GM18873 (cell line): ENCODE results near the gene CASQ2.

Source experiments
- ATAC-seq: cut with Tn5 transposase; IDR thresholded peaks from one replicate; pipeline ENCODE4 v1.9.1; 2021; ENCODE audit warnings: mild to moderate bottlenecking, moderate library complexity, moderate number of reproducible peaks; ENCODE audit not compliant: unreplicated experiment, low FRiP score

CASQ2 gene

DNA sequence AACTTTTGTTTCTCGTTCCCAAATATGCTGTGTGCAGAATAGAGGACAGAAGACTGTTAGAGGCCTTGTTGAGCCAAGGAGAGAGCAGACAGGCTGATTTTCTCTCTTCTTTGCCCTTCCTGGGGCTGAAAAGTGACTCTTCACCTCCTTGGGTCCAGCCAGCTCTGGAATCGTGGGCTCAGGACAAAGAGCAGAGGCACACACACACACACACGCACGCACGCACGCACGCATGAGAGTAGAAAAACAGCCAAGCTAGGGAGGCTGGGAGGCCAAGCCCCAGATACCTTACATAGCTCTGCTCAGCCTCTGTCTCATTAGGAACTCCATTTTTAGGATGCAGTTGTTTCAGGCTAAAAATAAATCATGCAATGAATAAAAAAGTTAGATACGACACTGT lies at the start of gene CASQ2:
CASQ2 (minus strand) TSS at position 166 of the 400 bp plus-strand sequence. CDS start 173 bp downstream, outside the sequence.
- ATAC-seq, result no peak

DNA sequence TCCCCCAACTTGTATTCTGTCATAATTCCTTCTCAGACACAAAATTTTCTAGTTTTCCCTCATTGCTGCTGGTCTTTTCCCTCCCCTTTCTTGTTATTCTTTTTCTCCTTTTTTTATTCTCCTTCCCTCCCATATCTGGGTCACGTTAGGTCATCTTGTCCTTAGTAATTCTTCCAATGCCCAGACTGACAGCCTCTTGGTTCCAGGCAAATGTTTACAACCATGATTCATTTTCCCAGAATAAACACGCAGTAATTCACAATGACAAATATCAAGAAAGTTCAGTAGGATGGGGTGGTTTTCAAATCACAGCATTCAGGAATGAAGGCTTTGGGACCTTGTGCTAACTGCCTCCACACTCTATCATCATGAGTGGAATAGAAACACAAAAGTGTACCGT lies 47.2 kb upstream of the CASQ2 start:
- ATAC-seq, result no peak

DNA sequence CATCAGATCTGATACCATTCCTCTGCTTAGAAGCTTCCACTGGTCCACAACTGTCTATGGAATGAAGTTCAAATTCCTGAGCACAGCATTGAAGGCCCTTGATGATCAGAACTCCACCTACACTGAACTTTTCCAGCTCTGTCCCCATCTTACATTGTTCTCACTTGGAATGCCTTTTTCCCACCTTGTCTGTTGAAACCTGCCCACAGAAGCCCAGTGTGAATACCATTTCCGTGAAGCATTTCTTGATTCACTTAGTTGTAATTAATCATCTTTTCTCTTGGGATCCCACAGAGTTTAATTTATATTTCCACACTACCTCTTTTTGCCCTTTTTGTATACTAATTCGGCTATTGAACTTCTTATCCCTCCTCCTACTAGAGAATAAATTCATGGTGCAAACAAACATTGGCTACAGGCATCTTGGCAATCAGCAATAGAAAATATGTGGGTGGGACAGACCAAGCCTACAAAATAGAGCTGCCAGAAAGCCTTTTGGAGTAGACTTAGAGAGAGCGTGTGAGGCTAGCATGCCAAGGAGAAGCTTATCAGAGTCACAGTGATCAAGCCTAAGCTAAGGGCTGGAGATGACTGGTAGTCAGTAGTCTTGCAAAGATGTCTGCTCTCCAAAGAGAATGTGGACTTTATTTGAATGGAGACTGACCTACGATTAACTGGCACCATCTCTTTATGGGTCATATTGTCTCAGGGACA lies 46.3 kb upstream of the CASQ2 start:
- ATAC-seq, result no peak

- ATAC-seq, result no peak
These were observed 45.2 kb upstream of the CASQ2 start for GRCh38 chr1:115813727-115814126.

DNA sequence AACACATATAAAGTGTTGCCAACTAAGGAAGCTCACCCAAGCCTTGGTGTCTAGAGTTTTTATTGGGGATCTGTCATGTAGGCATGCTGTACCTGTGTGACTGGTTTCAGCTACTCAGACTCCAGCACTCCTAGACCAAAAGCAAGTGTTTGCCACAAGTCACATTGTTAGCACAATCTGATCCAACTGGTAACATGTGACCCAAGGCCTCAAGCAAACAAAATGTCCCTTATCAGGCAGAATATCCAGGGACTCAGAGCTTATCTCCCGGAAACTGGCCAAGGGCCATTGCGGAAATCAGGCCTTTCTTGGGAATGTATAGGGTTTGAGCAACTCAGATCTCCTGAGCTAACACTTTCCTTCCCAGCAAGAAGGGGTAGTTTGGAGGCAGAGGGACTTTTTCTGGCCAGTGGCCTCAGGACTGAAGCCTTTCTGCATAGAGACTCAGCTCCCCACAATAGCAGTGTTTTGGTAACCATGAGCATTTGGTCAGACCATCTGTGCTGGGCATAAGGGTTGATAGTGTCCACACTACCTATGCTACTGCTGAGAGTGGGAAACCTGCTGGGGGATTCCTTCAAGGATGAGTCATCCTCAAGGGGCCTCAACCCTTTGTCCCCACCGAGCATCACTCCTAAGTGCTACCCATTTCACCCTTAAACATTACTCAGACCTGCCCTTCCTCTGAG lies 42.8 kb upstream of the CASQ2 start:
- ATAC-seq, result no peak

DNA sequence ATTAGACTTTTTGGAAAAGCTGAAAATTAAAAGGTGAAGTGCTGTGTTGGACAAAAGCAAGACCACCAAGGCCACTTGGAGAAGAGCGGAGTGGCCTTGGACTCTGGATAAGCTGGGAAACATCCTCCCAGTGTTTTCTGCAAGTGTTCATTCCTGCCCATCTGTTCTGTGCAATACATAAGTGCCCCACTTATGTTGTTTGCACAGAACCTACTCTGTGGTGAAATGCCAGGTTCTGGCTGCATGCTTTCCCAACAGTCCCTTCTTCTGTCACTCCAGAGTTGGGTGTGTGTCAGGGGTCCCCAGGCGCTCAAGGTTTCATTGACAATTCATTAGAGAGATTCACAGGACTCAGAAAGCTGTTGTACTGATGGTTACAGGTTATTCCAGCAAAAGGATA lies 42.1 kb upstream of the CASQ2 start:
- ATAC-seq, result no peak

- no peak for ATAC-seq
These were observed 41.3 kb upstream of the CASQ2 start for GRCh38 chr1:115809847-115810246.

GRCh38 chr1:115809076-115809475 lies 40.6 kb upstream of the CASQ2 start:
- no peak for ATAC-seq

DNA sequence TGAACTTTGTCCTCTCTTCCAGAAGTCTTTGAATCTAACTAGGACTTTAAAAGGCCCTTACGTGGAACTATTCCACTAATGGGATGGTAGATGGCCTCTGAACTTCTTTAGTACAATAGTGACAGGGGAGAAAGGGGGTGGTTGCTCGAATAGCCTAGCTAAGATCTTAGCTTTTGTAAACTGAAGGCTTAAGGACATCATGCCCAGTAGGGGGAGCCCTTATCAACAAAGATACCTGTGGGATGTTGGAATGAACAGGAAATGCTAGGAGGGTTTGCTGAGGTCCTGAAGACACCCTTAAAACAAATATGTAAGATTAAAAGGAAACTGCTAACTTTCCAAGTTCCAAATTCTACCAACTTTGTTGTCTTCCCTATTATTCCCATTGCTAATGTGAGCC lies 39.2 kb upstream of the CASQ2 start:
- ATAC-seq, result no peak

DNA sequence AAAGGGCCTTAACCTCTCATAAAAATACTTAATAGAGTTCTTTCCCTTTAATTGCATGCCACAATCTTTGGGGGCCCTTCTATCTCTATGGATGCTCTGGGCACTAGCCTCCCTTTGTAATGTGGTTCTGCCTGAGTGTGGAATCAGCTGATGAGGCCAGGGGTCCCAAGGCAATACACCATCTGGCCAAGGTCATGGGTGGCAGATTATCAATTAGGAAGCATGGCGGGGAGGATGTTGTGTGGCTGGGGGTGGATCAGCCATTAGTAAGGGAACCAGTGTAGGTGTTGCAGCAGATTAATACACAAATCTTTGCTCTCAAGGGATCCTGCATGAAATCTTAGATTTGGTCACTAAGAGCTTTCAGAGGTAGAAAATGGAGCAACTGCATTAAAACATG lies 37.1 kb upstream of the CASQ2 start:
- ATAC-seq, result no peak

DNA sequence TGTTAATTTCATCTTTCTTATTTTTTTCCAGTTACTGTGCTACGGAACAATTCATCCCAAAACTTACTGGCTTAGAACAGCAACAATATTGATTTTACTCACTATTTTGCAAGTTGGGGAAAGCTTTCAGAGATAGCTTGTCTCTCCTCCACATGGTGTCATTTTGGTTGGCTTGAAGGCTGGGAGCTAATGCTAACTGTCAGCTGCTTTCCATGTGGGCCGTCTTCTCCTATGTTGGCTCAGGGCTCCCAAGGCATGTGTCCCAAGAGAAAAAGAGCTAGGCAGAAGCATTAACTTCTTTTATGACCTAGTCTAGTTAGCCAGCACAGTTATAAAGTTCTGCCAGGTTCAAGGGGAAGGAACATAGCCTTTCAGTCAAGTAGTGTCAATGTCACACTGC lies 33.9 kb upstream of the CASQ2 start:
- no peak for ATAC-seq

GRCh38 chr1:115797486-115797885 lies 29.0 kb upstream of the CASQ2 start:
- ATAC-seq, result no peak

DNA sequence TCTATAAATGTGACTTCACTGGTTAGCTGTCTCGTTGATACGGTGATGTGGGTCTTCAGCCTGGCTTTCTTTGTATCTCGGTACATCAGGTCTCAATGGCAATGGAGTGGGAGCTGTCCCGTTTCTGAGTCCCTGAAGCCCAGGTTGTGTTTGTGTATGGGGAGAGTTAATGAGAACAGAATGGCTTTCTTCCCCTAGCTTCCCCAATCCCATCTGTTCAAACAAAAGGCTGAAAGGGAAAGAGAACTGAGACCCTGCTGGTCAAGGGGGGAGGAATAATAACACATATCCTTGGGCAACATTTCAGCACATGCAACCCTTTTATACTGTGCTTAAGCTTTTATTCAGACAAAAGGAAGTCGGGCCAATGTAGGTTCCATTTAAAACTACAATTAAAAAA lies 28.4 kb upstream of the CASQ2 start:
- no peak for ATAC-seq

- no peak for ATAC-seq
These were observed 27.5 kb upstream of the CASQ2 start for GRCh38 chr1:115796036-115796435.

DNA sequence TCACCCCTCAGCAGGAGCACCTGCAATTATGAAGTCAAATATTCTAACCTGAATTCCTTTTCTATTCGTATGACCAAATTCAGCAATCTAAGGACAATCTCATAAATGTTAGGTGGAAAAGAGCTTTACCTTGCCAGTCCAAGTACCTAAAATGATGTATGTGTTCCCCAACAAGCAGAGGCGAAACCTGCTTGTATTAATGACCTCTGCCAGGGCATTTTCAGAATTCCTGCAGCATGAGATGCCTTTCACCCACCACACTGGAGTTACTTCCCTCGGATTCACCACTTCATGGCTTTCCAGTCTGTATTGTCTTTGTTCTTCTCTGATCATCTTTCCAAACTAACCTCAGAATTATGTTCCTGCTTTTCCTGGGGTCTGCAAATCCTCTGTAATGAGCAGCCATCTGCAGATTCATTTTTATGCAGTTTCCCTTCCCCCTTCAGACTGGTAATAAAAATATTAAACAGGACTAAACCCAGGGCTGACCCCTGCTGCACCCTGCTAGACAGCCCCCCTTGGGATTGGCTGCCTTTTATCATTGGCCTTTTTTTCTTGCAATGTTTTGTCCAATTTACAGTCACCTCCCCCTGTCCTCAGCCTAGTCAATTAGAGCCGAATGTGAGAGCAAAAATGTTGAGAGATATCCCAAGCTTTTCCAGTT lies 26.6 kb upstream of the CASQ2 start:
- ATAC-seq, result no peak

- ATAC-seq, result no peak
These were observed 24.6 kb upstream of the CASQ2 start for GRCh38 chr1:115793162-115793561.

DNA sequence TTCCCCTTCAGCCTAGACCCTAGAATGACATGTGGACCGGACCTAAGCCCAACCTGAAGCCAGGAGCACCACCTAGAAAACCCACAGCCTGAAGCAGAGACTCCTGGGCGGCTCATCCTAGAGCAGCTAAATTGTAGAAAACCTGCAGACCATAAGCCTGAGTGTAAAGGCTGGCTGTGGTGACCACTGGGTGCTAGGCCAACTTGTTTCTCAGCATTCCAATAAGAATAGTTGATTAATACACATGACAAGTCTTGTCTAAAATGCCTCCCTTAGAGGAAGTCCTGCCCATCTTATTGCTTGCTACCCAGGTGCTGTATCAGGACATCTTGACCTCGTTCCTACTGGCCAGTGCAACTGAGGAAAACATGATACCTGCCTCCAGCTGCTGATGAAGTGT lies 23.3 kb upstream of the CASQ2 start:
- ATAC-seq, result no peak

- no peak for ATAC-seq
These were observed 22.3 kb upstream of the CASQ2 start for GRCh38 chr1:115790846-115791245.

- ATAC-seq, result no peak
These were observed 21.8 kb upstream of the CASQ2 start for GRCh38 chr1:115790356-115790755.

GRCh38 chr1:115783311-115783710 lies 14.8 kb upstream of the CASQ2 start:
- no peak for ATAC-seq

DNA sequence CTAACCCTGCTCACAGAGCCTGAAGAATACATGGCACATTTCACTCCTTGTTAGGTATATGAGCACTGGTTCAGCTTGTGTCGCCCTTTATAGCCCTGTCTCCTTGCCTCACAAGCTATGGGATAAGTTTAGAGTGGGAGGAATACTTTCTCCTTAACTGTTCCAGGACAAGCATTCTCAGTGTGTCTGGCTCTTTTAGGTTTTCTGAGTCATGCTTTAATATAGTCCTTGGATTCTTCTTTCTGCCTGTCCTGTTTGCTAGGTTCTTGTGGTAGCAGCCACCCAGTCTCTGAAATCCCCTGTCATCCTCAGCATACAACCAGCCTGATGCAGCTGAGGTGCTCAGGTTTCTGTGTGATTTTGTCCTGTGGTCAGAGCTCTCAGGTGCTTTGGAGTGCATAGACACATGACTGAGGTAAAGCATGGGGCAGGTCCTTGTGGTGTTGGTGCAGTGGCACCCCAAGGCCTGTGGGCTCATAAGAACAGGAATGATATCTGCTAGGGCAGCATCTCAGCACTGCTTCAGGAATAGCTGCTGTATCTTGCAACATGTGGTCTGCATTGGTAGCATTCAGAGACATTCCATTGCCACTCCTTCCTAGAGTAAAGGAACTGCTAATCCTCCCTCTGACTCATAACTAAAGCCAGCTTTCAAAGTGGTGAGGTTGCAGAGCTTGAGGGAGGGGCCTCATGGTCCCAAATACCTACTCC lies 14.2 kb upstream of the CASQ2 start:
- ATAC-seq, result no peak
